ENCODE data around the gene GSTO1.

DNA sequence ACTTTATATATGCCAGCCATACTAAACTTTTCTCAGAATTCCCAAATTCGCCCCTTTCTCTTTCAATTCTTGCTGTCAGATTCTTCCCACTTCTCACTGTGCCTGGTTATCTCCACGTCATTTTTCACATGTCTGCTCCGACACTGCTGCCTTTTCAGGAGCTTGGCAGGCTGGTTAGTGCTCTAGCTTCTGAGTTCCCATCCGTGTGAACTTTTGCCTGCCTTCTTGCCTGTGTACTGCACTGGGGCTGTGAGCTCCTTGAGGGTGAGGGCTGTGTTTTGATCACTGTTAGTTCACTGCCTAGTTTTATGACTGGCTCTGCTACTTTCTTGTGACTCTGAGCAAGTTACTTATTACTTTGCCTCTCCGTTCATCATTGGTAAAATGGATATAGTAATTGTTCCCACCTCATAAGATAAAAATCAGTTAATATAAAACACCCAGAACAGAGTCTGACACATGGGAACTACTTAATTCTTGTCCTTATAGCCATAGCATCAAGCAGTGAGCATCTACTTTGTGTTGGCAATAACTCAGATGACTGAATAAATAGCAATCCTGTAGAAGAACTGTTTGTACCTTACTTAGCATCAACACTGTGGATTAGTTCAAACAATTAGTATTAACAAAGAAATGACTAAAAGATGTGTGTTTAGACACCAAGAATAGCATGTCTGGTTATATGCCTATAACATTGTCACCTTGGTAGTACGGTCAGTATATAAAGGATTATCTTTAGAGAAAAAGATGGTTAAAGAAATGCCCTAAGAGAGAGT, 5.5 kb downstream of the GSTO1 start:
- no peak for TF ChIP-seq EZH2phosphoT487 (IDR thresholded peaks at IDR 0.05; ENCODE audit: insufficient read depth, low read depth)
- TF ChIP-seq EZH2 (IDR thresholded peaks at IDR 0.05; ENCODE audit: insufficient read depth, poor library complexity, severe bottlenecking) = no peak
